GM12892 (cell line): ENCODE measurements around the gene ARHGEF12.

ENCODE experiments used
- DNase-seq: peaks from one replicate; pipeline ENCODE4 v3.0.0; 2011; ENCODE audit not compliant: insufficient read length
- FAIRE-seq: peaks from 2 replicates; lab custom pipeline; 2011; peaks lifted over from hg19 to GRCh38; lab: Jason Lieb, UNC
- POLR2A ChIP-seq: IDR thresholded peaks from 2 replicates; pipeline ENCODE4 v1.6.1; 2011; ENCODE audit warnings: low read depth, low read length, control low read depth
- POLR2AphosphoS5 ChIP-seq: IDR thresholded peaks from 2 replicates; pipeline ENCODE4 v1.6.1; 2011; ENCODE audit warnings: low read depth, low read length, control low read depth
- TAF1 ChIP-seq: IDR thresholded peaks from 2 replicates; pipeline ENCODE4 v1.6.1; 2011; ENCODE audit warnings: low read depth, mild to moderate bottlenecking, control low read depth, low read length, borderline replicate concordance

Gene ARHGEF12

DNA sequence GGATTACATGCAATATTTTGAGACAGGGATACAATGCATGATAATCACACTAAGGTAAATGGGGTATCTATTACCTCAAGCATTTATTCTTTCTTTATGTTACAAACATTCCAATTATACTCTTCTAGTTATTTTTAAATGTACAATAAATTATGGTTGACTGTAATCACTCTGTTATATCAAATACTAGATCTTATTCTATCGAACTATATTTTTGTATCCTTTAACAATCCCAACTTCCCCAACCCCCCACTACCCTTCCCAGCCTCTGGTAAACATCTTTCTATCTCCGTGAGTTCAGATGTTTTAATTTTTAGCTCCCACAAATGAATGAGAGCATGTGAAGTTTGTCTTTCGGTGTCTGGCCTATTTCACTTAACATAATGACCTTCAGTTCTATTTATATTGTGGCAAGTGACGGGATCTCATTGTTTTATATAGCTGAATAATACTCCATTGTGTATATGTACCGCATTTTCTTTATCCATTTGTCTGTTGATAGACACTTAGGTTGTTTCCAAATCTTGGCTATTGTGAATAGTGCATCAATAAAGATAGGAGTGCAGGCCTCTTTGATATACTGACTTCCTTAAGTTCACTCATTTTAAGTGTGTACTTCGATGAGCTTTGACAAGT, 40.5 kb downstream of the ARHGEF12 start:
- DNase-seq: no peak
- TF ChIP-seq POLR2A (no peak), POLR2AphosphoS5 (no peak), TAF1 (no peak)
- no peak for FAIRE-seq

DNA sequence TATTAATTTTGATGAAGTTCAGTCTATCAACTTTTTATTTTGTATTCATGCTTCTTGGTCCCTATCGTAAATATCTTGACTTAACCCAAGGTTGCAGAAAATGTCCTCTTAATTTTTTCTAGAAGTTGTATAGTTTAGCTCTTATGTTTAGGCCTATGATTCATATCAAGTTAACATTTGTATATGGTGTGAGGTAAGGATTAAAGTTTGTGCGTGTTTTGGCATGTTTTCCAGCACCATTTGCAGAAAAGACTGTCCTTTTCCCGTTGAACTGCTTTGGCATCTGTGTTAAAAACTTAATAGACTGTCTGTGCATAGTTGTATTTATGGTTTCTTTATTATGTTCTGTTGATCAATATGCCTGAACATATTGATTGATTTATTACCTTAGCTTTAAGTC, 42.3 kb downstream of the ARHGEF12 start:
- no peak for FAIRE-seq
- no peak for DNase-seq
- no peak for TF ChIP-seq POLR2AphosphoS5
- TF ChIP-seq TAF1: no peak
- no peak for TF ChIP-seq POLR2A

DNA sequence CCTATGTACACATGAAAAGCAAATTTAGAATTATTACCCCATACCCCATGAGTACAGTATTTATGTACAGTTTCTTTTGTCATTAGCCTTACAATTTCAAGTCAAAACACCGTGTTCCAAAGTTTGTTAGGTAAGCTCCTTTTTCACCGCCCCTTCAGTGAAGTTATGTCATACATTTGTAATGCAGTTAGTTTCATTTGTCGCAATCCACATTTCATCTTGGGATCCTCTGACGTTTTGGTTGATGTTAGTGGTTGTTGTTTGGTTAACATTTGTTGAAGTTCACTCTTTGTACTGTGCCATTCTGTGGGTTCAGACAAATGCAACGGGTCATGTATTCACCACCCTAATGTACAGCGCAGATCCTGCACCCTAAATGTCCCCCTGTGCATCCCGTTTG, 45.2 kb downstream of the ARHGEF12 start:
- DNase-seq: no peak
- TF ChIP-seq TAF1: no peak
- TF ChIP-seq POLR2A: no peak
- TF ChIP-seq POLR2AphosphoS5: no peak
- no peak for FAIRE-seq

DNA sequence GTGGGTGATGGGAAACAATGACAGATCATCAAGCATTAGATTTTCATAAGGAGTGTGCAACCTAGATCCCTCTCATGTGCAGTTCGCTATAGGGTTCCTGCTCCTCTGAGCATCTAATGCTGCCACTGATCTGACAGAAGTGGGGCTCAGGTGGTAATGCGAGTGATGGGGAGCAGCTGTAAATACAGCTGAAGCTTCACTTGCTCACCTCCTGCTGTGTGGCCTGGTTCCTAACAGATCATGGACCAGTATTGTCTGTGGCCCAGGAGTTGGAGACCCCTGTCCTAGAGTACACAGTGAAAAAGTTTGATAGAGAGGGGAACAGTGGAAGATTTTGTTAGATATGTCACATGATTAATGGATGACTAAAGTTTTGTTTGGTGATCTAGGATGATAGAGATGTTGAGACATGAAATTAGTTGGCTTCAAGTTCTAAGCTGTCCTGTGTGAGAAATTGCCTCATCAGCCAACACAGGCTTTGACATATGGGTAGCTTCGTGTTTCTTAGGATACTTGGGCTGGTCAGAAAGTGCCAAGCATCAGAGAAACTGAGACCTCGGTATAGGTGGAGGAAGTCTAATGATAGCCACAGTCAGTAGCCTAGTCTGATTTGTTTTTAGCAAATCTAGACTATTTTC, 47.4 kb downstream of the ARHGEF12 start:
- peak; percentile 44 for FAIRE-seq
- TF ChIP-seq POLR2A: no peak
- TF ChIP-seq POLR2AphosphoS5: no peak
- no peak for TF ChIP-seq TAF1
- DNase-seq: no peak

DNA sequence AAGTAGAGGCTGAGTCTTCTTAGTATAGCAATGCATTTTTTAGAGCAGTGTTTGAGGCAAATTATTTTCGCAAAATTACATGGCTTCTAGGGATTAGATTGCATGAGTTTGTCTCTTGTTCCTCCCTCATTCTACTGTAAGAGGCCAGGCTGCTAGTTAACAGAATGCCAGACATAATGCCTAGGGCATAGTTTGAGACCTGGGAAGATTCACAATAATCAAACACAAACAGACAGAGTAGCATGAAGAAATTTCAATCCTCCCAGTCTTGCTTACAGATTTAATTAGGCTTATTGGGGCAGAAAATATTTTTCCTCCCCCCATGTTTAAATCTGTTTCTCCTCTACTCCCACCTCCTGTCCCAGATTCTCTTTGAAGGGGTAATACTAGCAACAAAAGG, 48.3 kb downstream of the ARHGEF12 start:
- no peak for DNase-seq
- peak; percentile 57 for FAIRE-seq
- TF ChIP-seq TAF1 (no peak), POLR2A (no peak), POLR2AphosphoS5 (no peak)

DNA sequence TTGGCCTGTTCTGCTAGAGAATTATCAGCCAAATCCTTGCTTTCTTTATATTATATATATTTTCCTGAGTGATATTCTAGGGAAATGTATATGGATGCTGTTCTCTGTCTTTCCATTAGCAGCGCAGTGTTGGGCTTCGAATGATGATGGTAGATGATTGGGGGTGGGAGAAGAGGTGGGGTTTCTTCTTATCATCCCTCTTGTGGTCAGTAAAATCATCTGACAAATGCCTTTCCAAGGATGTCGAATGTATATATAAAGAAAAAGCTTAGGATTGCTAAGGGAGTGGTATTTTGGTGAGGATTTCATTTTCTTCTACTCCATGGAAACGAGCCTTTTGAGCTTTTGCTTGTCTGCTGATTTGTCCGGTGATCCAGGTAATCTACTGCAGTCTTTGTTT, 48.9 kb downstream of the ARHGEF12 start:
- TF ChIP-seq POLR2A: no peak
- TF ChIP-seq TAF1: no peak
- TF ChIP-seq POLR2AphosphoS5: no peak
- DNase-seq: no peak
- no peak for FAIRE-seq

DNA sequence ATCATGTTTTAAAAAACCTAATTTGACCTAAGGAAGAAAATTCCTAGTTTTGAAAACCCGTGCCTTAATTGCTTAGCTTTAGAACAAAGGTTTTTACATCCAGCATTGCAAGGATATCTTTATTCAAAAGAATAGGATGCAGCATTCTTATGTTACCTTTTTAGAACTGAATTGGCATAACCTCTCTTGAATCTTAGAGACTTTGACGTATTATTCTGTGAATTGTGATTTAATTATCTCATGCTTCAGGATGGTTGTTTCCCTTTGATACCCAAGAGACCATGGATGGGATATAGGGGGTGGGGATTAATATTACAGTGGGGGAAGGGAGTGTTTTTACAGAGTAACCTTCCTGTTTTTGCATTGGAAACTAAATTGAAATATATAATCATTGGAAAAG, 49.4 kb downstream of the ARHGEF12 start:
- no peak for DNase-seq
- TF ChIP-seq TAF1 (no peak), POLR2A (no peak), POLR2AphosphoS5 (no peak)
- FAIRE-seq: no peak

DNA sequence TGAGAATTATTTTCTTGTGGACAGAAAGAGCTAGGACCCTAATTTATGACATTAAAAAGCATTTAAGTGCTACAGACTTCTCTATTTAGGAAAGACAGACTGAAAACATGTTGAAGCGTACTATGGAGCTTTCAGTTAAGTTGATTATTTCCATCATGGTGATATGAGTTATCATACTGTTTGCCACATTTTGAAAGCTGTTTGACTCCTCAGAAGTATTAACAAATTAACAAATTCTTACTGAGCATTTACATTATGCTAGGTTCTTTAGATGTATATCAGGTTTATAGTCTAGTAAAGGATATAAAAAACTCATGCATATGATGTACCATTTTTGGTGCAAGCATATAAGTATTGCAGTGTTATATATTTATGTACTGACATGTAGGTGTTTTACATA, 50.1 kb downstream of the ARHGEF12 start:
- TF ChIP-seq POLR2AphosphoS5: no peak
- no peak for TF ChIP-seq POLR2A
- TF ChIP-seq TAF1: no peak
- DNase-seq (no peak), FAIRE-seq (no peak)

DNA sequence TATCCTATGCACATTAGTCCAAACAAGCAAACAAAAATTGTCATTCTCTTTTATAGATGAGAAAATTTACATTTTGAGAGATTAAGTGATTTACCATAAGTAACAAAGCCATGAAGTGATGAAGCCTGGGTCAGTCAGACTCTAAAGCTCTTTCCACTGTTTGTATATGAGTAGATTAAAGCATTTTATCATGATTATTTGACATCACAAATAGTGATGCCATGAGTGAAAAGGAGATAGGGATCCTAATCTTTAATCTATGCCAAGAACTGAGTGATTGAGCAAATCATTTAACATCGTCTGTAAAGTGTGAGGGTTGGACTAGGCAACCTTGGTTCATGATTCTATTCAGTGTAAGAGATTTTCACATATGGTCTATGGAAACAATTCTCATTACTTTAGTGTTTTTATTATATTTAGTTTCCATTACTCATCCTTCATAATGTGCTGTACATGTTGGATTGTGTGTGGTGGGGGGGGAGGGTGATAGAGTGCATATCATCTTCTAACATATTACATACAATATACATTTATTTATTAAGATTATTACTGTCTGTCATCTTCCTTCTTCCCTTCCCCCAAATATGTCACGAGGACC, 50.7 kb downstream of the ARHGEF12 start:
- DNase-seq (no peak), FAIRE-seq (peak; percentile 44)
- TF ChIP-seq TAF1 (no peak), POLR2AphosphoS5 (no peak), POLR2A (no peak)

DNA sequence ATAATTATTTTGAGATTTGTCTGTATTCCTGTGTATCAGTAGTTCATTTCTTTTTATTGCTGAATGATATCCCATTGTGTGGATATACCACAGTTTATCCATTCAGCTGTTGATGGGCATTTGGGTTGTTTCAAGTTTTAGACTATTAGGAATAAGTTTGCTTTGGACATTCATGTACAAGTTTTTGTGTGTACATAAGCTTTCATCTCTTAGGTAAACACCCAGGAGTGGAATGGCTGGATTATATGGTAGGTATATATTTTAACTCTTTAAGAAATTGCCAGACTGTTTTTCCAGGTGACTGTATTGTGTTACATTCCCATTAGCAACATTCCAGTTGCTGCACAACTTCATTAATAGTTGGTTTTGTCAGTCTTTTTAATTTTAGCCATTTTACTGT, 52.0 kb downstream of the ARHGEF12 start:
- FAIRE-seq (peak; percentile 42), DNase-seq (no peak)
- TF ChIP-seq POLR2A (no peak), POLR2AphosphoS5 (no peak), TAF1 (no peak)

DNA sequence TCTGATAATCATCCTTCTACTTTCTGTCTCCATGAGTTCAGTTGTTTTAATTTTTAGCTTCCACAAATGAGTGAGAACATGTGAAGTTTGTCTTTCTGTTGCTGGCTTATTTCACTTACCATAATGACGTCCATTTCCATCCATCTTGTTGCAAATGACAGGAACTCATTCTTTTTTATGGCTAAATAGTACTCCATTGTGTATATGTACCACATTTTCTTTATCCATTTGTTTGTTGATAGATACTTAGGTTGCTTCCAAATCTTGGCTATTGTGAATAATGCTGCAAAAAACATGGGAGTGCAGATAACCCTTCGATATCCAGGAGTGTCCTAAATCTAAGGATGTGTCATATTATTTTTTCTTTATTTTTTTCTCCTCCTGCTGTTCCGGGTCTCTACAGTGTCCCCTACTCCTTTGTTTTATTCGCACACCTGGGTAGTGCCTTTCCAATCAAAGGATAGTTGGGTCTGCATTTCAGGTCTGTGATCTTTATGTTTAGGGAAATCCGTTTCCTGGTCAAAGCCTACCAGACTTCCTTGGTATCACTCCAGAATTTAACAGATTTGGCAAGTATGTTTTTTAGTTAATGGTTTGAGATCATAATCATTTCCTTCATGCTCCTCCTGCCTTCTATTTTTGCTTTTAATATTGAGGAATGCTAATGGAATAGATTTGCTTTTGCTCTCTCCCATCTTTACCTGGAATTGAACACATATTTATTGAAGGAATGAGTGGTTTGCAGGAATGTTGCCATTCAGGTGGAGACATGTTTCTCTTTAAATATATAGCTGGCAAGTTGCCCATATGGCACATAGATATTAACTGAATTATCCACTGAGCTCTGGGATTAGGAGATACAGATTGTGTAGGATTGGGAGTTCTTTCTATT, 53.7 kb downstream of the ARHGEF12 start:
- DNase-seq (no peak), FAIRE-seq (no peak)
- TF ChIP-seq TAF1 (no peak), POLR2AphosphoS5 (no peak), POLR2A (no peak)
